PC-3 (cell line): Measurements from ENCODE around the gene CRYM.

Experiments used
- CTCF ChIP-seq: fragments of 300-600 bp; sonication (generic); conservative IDR thresholded peaks from 2 replicates; pipeline ENCODE4 v1.5.1; 2017; ENCODE audit warnings: antibody characterized with exemption, low read depth, mild to moderate bottlenecking, low read length
- EZH2 ChIP-seq: fragments of 300-600 bp; sonication (generic); IDR thresholded peaks from one replicate; pipeline ENCODE4 v1.6.1; 2017; ENCODE audit warnings: antibody characterized with exemption, mild to moderate bottlenecking, low read length; ENCODE audit not compliant: unreplicated experiment
- EZH2phosphoT487 ChIP-seq: fragments of 300-600 bp; sonication (generic); IDR thresholded peaks from 2 replicates; pipeline ENCODE4 v1.6.1; 2018; ENCODE audit warnings: mild to moderate bottlenecking, antibody characterized with exemption, low read length, borderline replicate concordance

DNA sequence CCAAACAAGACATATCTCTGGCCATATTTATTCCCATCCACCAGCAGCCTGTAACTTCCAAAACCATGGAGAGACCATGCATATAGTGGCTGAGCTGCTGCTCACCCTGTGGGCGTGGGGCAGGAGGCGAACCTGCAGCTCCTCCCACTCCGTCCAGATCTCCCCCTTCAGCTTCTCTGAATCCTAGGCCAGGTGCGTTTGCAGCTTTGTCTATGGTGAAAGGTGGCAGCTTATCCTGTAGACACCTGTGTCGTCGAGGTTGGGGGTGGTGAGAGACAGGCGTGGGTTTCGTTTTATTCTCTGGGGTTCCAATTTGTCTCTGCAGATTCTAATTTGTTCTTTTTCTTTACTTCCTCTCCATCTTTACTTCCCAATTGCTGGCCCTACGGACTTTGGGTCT is 54.3 kb downstream of the CRYM start:
- TF ChIP-seq CTCF (no peak), EZH2 (no peak), EZH2phosphoT487 (no peak)
